HepG2 (cell line): ENCODE results near the gene ZNHIT1. TPM values are rescaled to one million over a fixed set of nuclear protein-coding genes. Genes with fewer than 3 reads are reported as not detected.
A peak's percentile ranks its signal among the peaks of the same experiment; 100 is the strongest.

Source experiments
- ATAC-seq: fragments of 200-7000 bp; cut with Tn5 transposase; 3 replicates; pipeline ENCODE4 v1.9.1; 2020; ENCODE audit warnings: mild to moderate bottlenecking, moderate library complexity
- BruUV-seq: library from RNA; stranded (reverse); fragments of 400-500 nt; replicated peaks from 2 replicates; lab custom pipeline; 2021; lab: Mats Ljungman, UMichigan
- CTCF ChIA-PET: fragments of 300-600 bp; formaldehyde crosslinking; extraction: SDS; loops from one replicate; lab custom pipeline; 2021; ENCODE audit warnings: low total read pairs, inconsistent platforms, low intra/inter-chr PET ratio; lab: Yijun Ruan, JAX
- POLR2A ChIA-PET: fragments of 350-600 bp; sonication (Branson Sonifier 250); formaldehyde crosslinking; loops from one replicate; lab custom pipeline; 2020; ENCODE audit warnings: antibody characterized with exemption, inconsistent platforms; lab: Yijun Ruan, JAX
- DNase-seq: peaks from one replicate; pipeline ENCODE4 v3.0.0-alpha.2; 2015; ENCODE audit warnings: low spot score
- FAIRE-seq: peaks from 3 replicates; lab custom pipeline; 2011; peaks lifted over from hg19 to GRCh38; lab: Jason Lieb, UNC
- H2AFZ ChIP-seq: one replicate; pipeline ENCODE4 v1.6.1; 2011; ENCODE audit warnings: low read length, inconsistent platforms
- H3K27ac ChIP-seq: fragments of 300-600 bp; 3 replicates; pipeline ENCODE4 v1.8.0; 2011; ENCODE audit warnings: mixed run types, mild to moderate bottlenecking, mixed read lengths, low read length, inconsistent platforms; ENCODE audit not compliant: insufficient read depth; ENCODE audit errors: extremely low read length
- H3K27me3 ChIP-seq, 2 experiments: fragments of 200-600 bp in 1 of 2; 2 replicates in 1 of 2; 3 replicates in 1 of 2; pipeline versions ENCODE4 v1.6.0 to v1.8.0; 2011; ENCODE audit warnings: low read length in 2 of 2, mild to moderate bottlenecking in 2 of 2, moderate library complexity in 2 of 2, inconsistent platforms in 1 of 2; ENCODE audit not compliant: insufficient read depth in 2 of 2, control insufficient read depth in 1 of 2
- H3K36me3 ChIP-seq, 2 experiments: fragments of 200-600 bp in 1 of 2; replicated peaks in 1 of 2; 2 replicates in 1 of 2; 3 replicates in 1 of 2; pipeline versions ENCODE4 v1.5.1 to v1.8.0; 2011; ENCODE audit warnings: low read length in 2 of 2, inconsistent platforms in 1 of 2; ENCODE audit not compliant: insufficient read depth in 2 of 2, control insufficient read depth in 1 of 2
- H3K4me1 ChIP-seq: 2 replicates; pipeline ENCODE4 v1.5.1; 2012; ENCODE audit warnings: low read length, inconsistent platforms; ENCODE audit not compliant: insufficient read depth
- H3K4me2 ChIP-seq: 2 replicates; pipeline ENCODE4 v1.6.0; 2011; ENCODE audit warnings: low read depth, low read length, inconsistent platforms
- H3K4me3 ChIP-seq, 3 experiments: fragments of 200-600 bp in 1 of 3; sonication (generic), shearing (Covaris generic) in 1 of 3; replicated peaks in 1 of 3; 2 replicates each; pipeline ENCODE4 v1.5.1; 2011 to 2016; ENCODE audit warnings: low read length in 3 of 3, inconsistent platforms in 2 of 3, low read depth in 2 of 3, mild to moderate bottlenecking in 2 of 3, control low read depth in 1 of 3, mixed read lengths in 1 of 3; ENCODE audit not compliant: insufficient read depth in 1 of 3
- H3K79me2 ChIP-seq: one replicate; pipeline ENCODE4 v1.6.1; 2011; ENCODE audit warnings: low read length, inconsistent platforms; ENCODE audit not compliant: insufficient read depth
- H3K9ac ChIP-seq: 2 replicates; pipeline ENCODE4 v1.6.0; 2011; ENCODE audit warnings: mild to moderate bottlenecking, low read depth, low read length, inconsistent platforms; ENCODE audit not compliant: insufficient read depth
- H3K9me3 ChIP-seq: 2 replicates; pipeline ENCODE4 v1.5.1; 2012; ENCODE audit warnings: mild to moderate bottlenecking, low read length
- H4K20me1 ChIP-seq: 2 replicates; pipeline ENCODE4 v1.6.0; 2011; ENCODE audit warnings: inconsistent platforms, mild to moderate bottlenecking, low read length, moderate library complexity; ENCODE audit not compliant: insufficient read depth
- ATRX ChIP-seq: sonication (generic); formaldehyde crosslinking; IDR thresholded peaks from 2 replicates; pipeline ENCODE4 v1.4.0; 2020; ENCODE audit warnings: missing genetic modification reagents, borderline replicate concordance
- MEIS1 ChIP-seq: sonication (generic); formaldehyde crosslinking; IDR thresholded peaks from 2 replicates; pipeline ENCODE4 v1.9.0; 2021; ENCODE audit warnings: mild to moderate bottlenecking, missing genetic modification reagents, moderate library complexity, borderline replicate concordance
- RXRA ChIP-seq: sonication (generic); formaldehyde crosslinking; IDR thresholded peaks from 2 replicates; pipeline ENCODE4 v1.5.1; 2020; ENCODE audit warnings: missing genetic modification reagents
- SRSF1 ChIP-seq: fragments of 200-400 bp; formaldehyde crosslinking; optimal IDR thresholded peaks from 2 replicates; pipeline ENCODE3; 2017; ENCODE audit warnings: mild to moderate bottlenecking, low read depth, low read length, moderate library complexity
- THAP9 ChIP-seq: sonication (generic); formaldehyde crosslinking; IDR thresholded peaks from 2 replicates; pipeline ENCODE4; 2020; ENCODE audit warnings: missing genetic modification reagents, mild to moderate bottlenecking, borderline replicate concordance
- ZFP36L1 ChIP-seq: sonication (generic); formaldehyde crosslinking; IDR thresholded peaks from 2 replicates; pipeline ENCODE4 v1.8.0; 2022; ENCODE audit warnings: mild to moderate bottlenecking, missing genetic modification reagents, moderate library complexity
- ZNF142 ChIP-seq: sonication (generic); formaldehyde crosslinking; IDR thresholded peaks from 2 replicates; pipeline ENCODE4 v1.4.0; 2020; ENCODE audit warnings: missing genetic modification reagents
- ZNF776 ChIP-seq: sonication (generic); formaldehyde crosslinking; IDR thresholded peaks from 2 replicates; pipeline ENCODE4 v1.4.0; 2020; ENCODE audit warnings: mild to moderate bottlenecking, missing genetic modification reagents
- WGBS: methylation state at CpG from one replicate; pipeline ENCODE4 v1.1.6; 2017; ENCODE audit warnings: low lambda C conversion rate; 5-methylcytosine and 5-hydroxymethylcytosine counted together
- in situ Hi-C: cut with HindIII; loops from 2 replicates; pipeline ENCODE4 v1.10.0; 2017; ENCODE audit warnings: low pct_unique_long_range_greater_than_20kb; ENCODE audit not compliant: extremely low pct_ligation_motif_present
- intact Hi-C: fragments of 100-400 bp; cut with micrococcal nuclease; formaldehyde crosslinking; loops from one replicate; pipeline ENCODE4 v1.10.0; 2022; ENCODE audit not compliant: unreplicated experiment
- polyA plus RNA-seq, 8 experiments: library from polyadenylated mRNA; depleted of rRNA in 3 of 8; stranded (reverse) in 7 of 8; unstranded in 1 of 8; fragments of >200 nt; fragmentation: Illumina TruSeq in 4 of 8; extraction: Trizol in 4 of 8; gene quantifications; 2 replicates each; pipeline versions ENCODE4 v1.2.1 to v1.2.3, GENCODE V29; 2011 to 2016; ENCODE audit warnings: low read depth in 4 of 8, missing spikeins in 1 of 8, mixed read lengths in 1 of 8; ENCODE audit not compliant: insufficient read depth in 1 of 8
- total RNA-seq, 5 experiments: library from RNA; depleted of rRNA; stranded (reverse); fragments of >200 nt; fragmentation: Illumina TruSeq; extraction: Trizol; gene quantifications; 2 replicates each; pipeline ENCODE4 v1.2.3, GENCODE V29; 2016; ENCODE audit warnings: low read depth in 1 of 5
- TF ChIP-seq, protein P1 (sequence below): sonication (generic); formaldehyde crosslinking; conservative IDR thresholded peaks from 2 replicates; pipeline ENCODE4 v1.8.0; 2022; ENCODE audit warnings: mild to moderate bottlenecking, moderate library complexity, missing genetic modification reagents
- TF ChIP-seq, protein P2 (sequence below): sonication (generic); formaldehyde crosslinking; IDR thresholded peaks from 2 replicates; pipeline ENCODE4 v1.4.0; 2020; ENCODE audit warnings: missing genetic modification reagents

ZNHIT1 gene
- total and polyA plus RNA-seq, 2 of the 13 experiments (the other 11 are each of a cell fraction or from before 2014, with no cell fraction given), result 32.5 to 64.5 TPM

- Histone ChIP-seq H3K79me2 (no peaks in the 10 kb centered on the region), H3K27ac (peak overlapping the region; percentile 54), H4K20me1 (no peaks in the 10 kb centered on the region), H3K27me3 (no peaks in the 10 kb centered on the region), H3K4me3 (peak overlapping the region in 1 of 3 experiments; percentile 48; a peak in 2 of 6 replicates), H3K9me3 (no peaks in the 10 kb centered on the region), H3K4me1 (peaks cover 43% of the 10 kb centered on the region), H3K36me3 (peaks cover 0 to 7% of the 10 kb centered on the region in 2 experiments; a peak in 2 of 5 replicates), H3K4me2 (peak overlapping the region; percentile 55), H2AFZ (no peak overlapping the region), H3K9ac (no peak overlapping the region)
- BruUV-seq, result no TSS peak
- CTCF ChIA-PET, result no interaction called here
- in situ Hi-C loops, result no loop called here
- DNase-seq, result peak; percentile 32
- POLR2A ChIA-PET, result interaction anchor here (0.9 to 1.5 kb wide), 5 partner anchors 12 to 39 kb away, joined by 3 to 8 read pairs (median 4); partner anchors contain the start of genes MOGAT3, PLOD3 and ZNHIT1
- intact Hi-C loops, result no loop called here
- 15% methylated on average over 4 of the region's 7 CpGs for WGBS
- peak; percentile 82 for FAIRE-seq
- ATAC-seq, result peak; percentile 75
- TF ChIP-seq ATRX (CRISPR knock-in tag) (no peak), ZFP36L1 (no peak), RXRA (CRISPR knock-in tag) (no peak), ZNF776 (CRISPR knock-in tag) (no peak), MEIS1 (CRISPR knock-in tag) (no peak), SRSF1 (no peak), THAP9 (CRISPR knock-in tag) (no peak), ZNF142 (CRISPR knock-in tag) (no peak)
- TF ChIP-seq, protein P1, sequence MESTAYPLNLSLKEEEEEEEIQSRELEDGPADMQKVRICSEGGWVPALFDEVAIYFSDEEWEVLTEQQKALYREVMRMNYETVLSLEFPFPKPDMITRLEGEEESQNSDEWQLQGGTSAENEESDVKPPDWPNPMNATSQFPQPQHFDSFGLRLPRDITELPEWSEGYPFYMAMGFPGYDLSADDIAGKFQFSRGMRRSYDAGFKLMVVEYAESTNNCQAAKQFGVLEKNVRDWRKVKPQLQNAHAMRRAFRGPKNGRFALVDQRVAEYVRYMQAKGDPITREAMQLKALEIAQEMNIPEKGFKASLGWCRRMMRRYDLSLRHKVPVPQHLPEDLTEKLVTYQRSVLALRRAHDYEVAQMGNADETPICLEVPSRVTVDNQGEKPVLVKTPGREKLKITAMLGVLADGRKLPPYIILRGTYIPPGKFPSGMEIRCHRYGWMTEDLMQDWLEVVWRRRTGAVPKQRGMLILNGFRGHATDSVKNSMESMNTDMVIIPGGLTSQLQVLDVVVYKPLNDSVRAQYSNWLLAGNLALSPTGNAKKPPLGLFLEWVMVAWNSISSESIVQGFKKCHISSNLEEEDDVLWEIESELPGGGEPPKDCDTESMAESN (CRISPR knock-in tag), result no peak
- TF ChIP-seq, protein P2, sequence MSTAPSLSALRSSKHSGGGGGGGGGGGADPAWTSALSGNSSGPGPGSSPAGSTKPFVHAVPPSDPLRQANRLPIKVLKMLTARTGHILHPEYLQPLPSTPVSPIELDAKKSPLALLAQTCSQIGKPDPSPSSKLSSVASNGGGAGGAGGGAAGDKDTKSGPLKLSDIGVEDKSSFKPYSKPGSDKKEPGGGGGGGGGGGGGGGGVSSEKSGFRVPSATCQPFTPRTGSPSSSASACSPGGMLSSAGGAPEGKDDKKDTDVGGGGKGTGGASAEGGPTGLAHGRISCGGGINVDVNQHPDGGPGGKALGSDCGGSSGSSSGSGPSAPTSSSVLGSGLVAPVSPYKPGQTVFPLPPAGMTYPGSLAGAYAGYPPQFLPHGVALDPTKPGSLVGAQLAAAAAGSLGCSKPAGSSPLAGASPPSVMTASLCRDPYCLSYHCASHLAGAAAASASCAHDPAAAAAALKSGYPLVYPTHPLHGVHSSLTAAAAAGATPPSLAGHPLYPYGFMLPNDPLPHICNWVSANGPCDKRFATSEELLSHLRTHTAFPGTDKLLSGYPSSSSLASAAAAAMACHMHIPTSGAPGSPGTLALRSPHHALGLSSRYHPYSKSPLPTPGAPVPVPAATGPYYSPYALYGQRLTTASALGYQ (CRISPR knock-in tag), result no peak
Observed at GRCh38 chr7:101231644-101232043, 13.7 kb downstream of the ZNHIT1 start.
